ENCODE data around the gene SLC49A4. TPM values are rescaled to one million over a fixed set of nuclear protein-coding genes. Genes with fewer than 3 reads are reported as not detected.

The SLC49A4 gene
- total and polyA plus RNA-seq, 3 experiments from 2014 or later: 1.6 to 2.3 (median 2.1) TPM

Other genes starting within 250 kb of the SLC49A4 start
- 10 to 100 TPM; 13.2 to 13.4 TPM for gene PARP9, start 230.8 kb upstream of the SLC49A4 start, total RNA-seq
- 32.5 TPM for gene PARP9, start 230.8 kb upstream of the SLC49A4 start, polyA plus RNA-seq
- gene DTX3L, start 230.7 kb upstream of the SLC49A4 start, total RNA-seq: 10 to 100 TPM; 22.9 to 24.3 TPM
- gene DTX3L, start 230.7 kb upstream of the SLC49A4 start, polyA plus RNA-seq: 31.2 TPM
- 10 to 100 TPM; 12.7 to 13.9 TPM for gene PARP15, start 217.4 kb upstream of the SLC49A4 start, total RNA-seq
- gene PARP15, start 217.4 kb upstream of the SLC49A4 start, polyA plus RNA-seq: 8.5 TPM
- 10 to 100 TPM; 41.3 to 44.8 TPM for gene PARP14, start 114.2 kb upstream of the SLC49A4 start, total RNA-seq
- gene PARP14, start 114.2 kb upstream of the SLC49A4 start, polyA plus RNA-seq: 16.6 TPM
- 10 to 100 TPM; 10.2 to 10.6 TPM for gene HSPBAP1, start 1.2 kb upstream of the SLC49A4 start, total RNA-seq
- gene HSPBAP1, start 1.2 kb upstream of the SLC49A4 start, polyA plus RNA-seq: 7.2 TPM
- not detected for gene SEMA5B, start 232.7 kb downstream of the SLC49A4 start, total RNA-seq
- not detected for gene SEMA5B, start 232.7 kb downstream of the SLC49A4 start, polyA plus RNA-seq

All from CD8-positive, alpha-beta memory T cell (primary cell).